Measurements from ENCODE around the gene LAMA3. TPM values are rescaled to one million over a fixed set of nuclear protein-coding genes. Genes with fewer than 3 reads are reported as not detected.

LAMA3 gene
- total and polyA plus RNA-seq, 10 of the 15 experiments (the other 5 are each of a cell fraction or from before 2014, with no cell fraction given): 0.37 to 6.5 (median 5.4) TPM

DNA sequence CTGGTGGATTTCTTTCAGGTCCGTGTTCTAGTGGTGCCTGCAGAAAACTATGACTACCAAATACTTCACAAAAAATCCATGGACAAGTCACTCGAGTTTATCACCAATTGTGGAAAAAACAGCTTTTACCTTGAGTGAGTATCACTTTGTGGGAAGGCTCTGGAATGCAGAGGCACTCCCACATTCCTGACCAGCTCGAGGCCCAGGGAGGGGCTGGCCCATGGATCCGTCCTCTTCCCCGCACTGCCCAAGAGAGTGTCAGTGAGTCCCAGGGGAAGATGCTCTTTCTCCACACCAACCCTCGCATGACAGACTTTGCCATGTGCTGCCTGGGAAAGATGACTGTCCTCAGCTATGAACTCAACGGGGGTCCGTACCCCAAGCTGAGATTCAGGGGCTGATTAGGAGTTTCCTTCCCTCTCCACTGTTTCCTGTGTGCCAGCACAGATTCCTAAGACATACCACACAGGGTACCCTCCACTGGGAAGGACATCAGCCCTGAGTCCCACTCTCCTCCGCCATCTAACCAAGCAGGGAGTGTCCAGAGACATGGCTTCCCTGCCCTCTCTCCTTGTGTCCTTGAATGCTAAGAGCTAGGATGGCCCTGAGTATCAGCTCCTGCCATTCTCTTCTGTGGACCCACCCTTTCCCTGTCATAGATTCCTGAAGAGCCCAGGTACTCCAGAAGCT lies 155.9 kb downstream of the LAMA3 start:
- no TSS peak for BruUV-seq (replicated peaks)
- SMC1A ChIA-PET (ENCODE audit: uncharacterized antibody, unreplicated experiment): interaction anchor here (1.4 kb wide), 1 partner anchor 8 kb away, joined by 3 read pairs; no protein-coding TSS in a partner anchor
- no peak overlapping the region for H3K27ac ChIP-seq (ENCODE audit: control insufficient read depth, insufficient read depth)
- CTCF ChIA-PET: interaction anchor here (1.0 kb wide), 1 partner anchor 136 kb away, joined by 3 read pairs; no protein-coding TSS in a partner anchor
- FAIRE-seq (no peak), ATAC-seq (no peak), DNase-seq (ENCODE audit: low read depth, low spot score) (no peak)
- H3K9ac ChIP-seq (ENCODE audit: control insufficient read depth, insufficient read depth, low read length): no peak overlapping the region
- no peaks in the 10 kb centered on the region for H3K36me3 ChIP-seq (ENCODE audit: control insufficient read depth in 2 of 2, insufficient read depth in 2 of 2, low read length in 1 of 2)
- no peaks in the 10 kb centered on the region for H3K9me3 ChIP-seq (replicated peaks; ENCODE audit: control insufficient read depth, insufficient read depth, low read length)
- 37% methylated on average over 9 of the region's 9 CpGs for WGBS (ENCODE audit: insufficient coverage, insufficient replicate concordance, low lambda C conversion rate, missing lambda C conversion rate)
- TF ChIP-seq IRF4 (IDR thresholded peaks at IDR 0.05; ENCODE audit: low read depth, low read length) (no peak), BCL3 (IDR thresholded peaks at IDR 0.05; ENCODE audit: borderline replicate concordance, insufficient read depth, low read depth, low read length, poor library complexity, severe bottlenecking) (no peak), SMC3 (IDR thresholded peaks at IDR 0.05; ENCODE audit: borderline replicate concordance, low read length) (no peak), DPF2 (IDR thresholded peaks at IDR 0.05) (no peak), CEBPB (IDR thresholded peaks at IDR 0.05; ENCODE audit: borderline replicate concordance in 1 of 2, low read depth in 2 of 2, low read length in 2 of 2) (no peak)
- TF ChIP-seq, protein P1, sequence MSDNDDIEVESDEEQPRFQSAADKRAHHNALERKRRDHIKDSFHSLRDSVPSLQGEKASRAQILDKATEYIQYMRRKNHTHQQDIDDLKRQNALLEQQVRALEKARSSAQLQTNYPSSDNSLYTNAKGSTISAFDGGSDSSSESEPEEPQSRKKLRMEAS (IDR thresholded peaks at IDR 0.05; ENCODE audit: low read depth, low read length): no peak
- in situ Hi-C loops (cut with MboI) (no loop called here), intact Hi-C loops (cut with micrococcal nuclease; ENCODE audit: unreplicated experiment) (no loop called here)
- H4K20me1 ChIP-seq (ENCODE audit: control insufficient read depth, insufficient read depth): no peaks in the 10 kb centered on the region
- H3K4me1 ChIP-seq (ENCODE audit: control insufficient read depth, insufficient read depth, low read length): no peaks in the 10 kb centered on the region
- RAD21 ChIA-PET (ENCODE audit: unreplicated experiment): no interaction called here
- H2AFZ ChIP-seq (ENCODE audit: control insufficient read depth, low read depth, low read length): no peak overlapping the region
- H3K79me2 ChIP-seq (ENCODE audit: control insufficient read depth, insufficient read depth, low read length): no peaks in the 10 kb centered on the region
- POLR2A ChIA-PET: no interaction called here
- no peak overlapping the region for H3K4me2 ChIP-seq (ENCODE audit: control insufficient read depth, insufficient read depth)
- no peak overlapping the region for H3K4me3 ChIP-seq
- no peaks in the 10 kb centered on the region for H3K27me3 ChIP-seq (replicated peaks in 1 of 2; ENCODE audit: control insufficient read depth in 2 of 2, insufficient read depth in 2 of 2, low read length in 1 of 2)

Data from GM12878 (cell line).